Panc1 (cell line): ENCODE data around the gene SYT2. TPM values are rescaled to one million over a fixed set of nuclear protein-coding genes. Genes with fewer than 3 reads are reported as not detected.
"Not testable (repeated sequence)": the region's sequence is repeated elsewhere in the genome, so short reads cannot be mapped to it uniquely, and the experiment has no call there.

Experiments
- ATAC-seq: fragments of 200-7000 bp; cut with Tn5 transposase; 2 replicates; pipeline ENCODE4 v1.9.1; 2020; ENCODE audit warnings: mild to moderate bottlenecking, moderate library complexity
- BruUV-seq: library from RNA; stranded (reverse); fragments of 400-500 nt; replicated peaks from 2 replicates; lab custom pipeline; 2021; lab: Mats Ljungman, UMichigan
- CTCF ChIA-PET: fragments of 300-600 bp; sonication (Branson Sonifier 250); formaldehyde crosslinking; loops from one replicate; lab custom pipeline; 2022; ENCODE audit warnings: antibody characterized with exemption; lab: Charles Lee
- POLR2A ChIA-PET: fragments of 300-600 bp; sonication (Branson Sonifier 250); formaldehyde crosslinking; loops from one replicate; lab custom pipeline; 2022; ENCODE audit warnings: antibody characterized with exemption; lab: Charles Lee
- DNase-seq: peaks from one replicate; pipeline ENCODE4 v3.0.0-alpha.2; 2010; ENCODE audit warnings: low read depth, low spot score
- H3K27ac ChIP-seq: 2 replicates; pipeline ENCODE4 v1.5.1; 2011; ENCODE audit warnings: mild to moderate bottlenecking, low read length, inconsistent platforms
- H3K27me3 ChIP-seq: fragments of 200-500 bp; sonication (Bioruptor generic); 2 replicates; pipeline ENCODE4 v1.6.0; 2014; ENCODE audit warnings: low read length, inconsistent platforms; ENCODE audit not compliant: control insufficient read depth, insufficient read depth
- H3K36me3 ChIP-seq: fragments of 200-500 bp; sonication (Bioruptor generic); 2 replicates; pipeline ENCODE4 v1.5.1; 2014; ENCODE audit warnings: inconsistent platforms, mild to moderate bottlenecking, low read length, moderate library complexity; ENCODE audit not compliant: control insufficient read depth, insufficient read depth
- H3K4me1 ChIP-seq: 2 replicates; pipeline ENCODE4 v1.5.1; 2011; ENCODE audit warnings: inconsistent platforms, mild to moderate bottlenecking, low read length, moderate library complexity; ENCODE audit not compliant: control insufficient read depth, insufficient read depth
- H3K4me3 ChIP-seq, 2 experiments: 2 replicates each; pipeline ENCODE4 v1.5.1; 2011 to 2012; ENCODE audit warnings: low read depth in 2 of 2, low read length in 2 of 2, mild to moderate bottlenecking in 2 of 2, inconsistent platforms in 1 of 2, moderate library complexity in 1 of 2
- H3K9me3 ChIP-seq: fragments of 200-500 bp; sonication (Bioruptor generic); 2 replicates; pipeline ENCODE4 v1.5.1; 2014; ENCODE audit warnings: low read depth, mild to moderate bottlenecking, inconsistent platforms, low read length, moderate library complexity; ENCODE audit not compliant: control insufficient read depth, insufficient read depth
- CTCF ChIP-seq: fragments of 450-650 bp; IDR thresholded peaks from 2 replicates; pipeline ENCODE4 v1.5.1; 2017; ENCODE audit warnings: mild to moderate bottlenecking
- POLR2AphosphoS5 ChIP-seq: IDR thresholded peaks from 2 replicates; pipeline ENCODE4 v1.6.1; 2012; ENCODE audit warnings: mild to moderate bottlenecking, low read depth, low read length, moderate library complexity
- SIN3A ChIP-seq: IDR thresholded peaks from 2 replicates; pipeline ENCODE4 v1.6.1; 2012; ENCODE audit warnings: low read depth, mild to moderate bottlenecking, low read length, moderate library complexity, borderline replicate concordance; ENCODE audit not compliant: insufficient read depth
- TCF7L2 ChIP-seq: IDR thresholded peaks from 2 replicates; pipeline ENCODE4 v1.6.1; 2011; ENCODE audit warnings: mild to moderate bottlenecking, low read depth, low read length, inconsistent platforms
- in situ Hi-C: cut with HindIII; loops from 2 replicates; pipeline ENCODE4 v1.10.0; 2016; ENCODE audit warnings: low sequenced_read_pairs, low pct_unique_long_range_greater_than_20kb
- intact Hi-C: fragments of 100-400 bp; cut with micrococcal nuclease; formaldehyde crosslinking; loops from one replicate; pipeline ENCODE4 v1.10.0; 2022; ENCODE audit not compliant: unreplicated experiment
- total RNA-seq: library from RNA; stranded (reverse); gene quantifications from one replicate; pipeline ENCODE4 v1.2.1, GENCODE V29; 2021; ENCODE audit not compliant: unreplicated experiment
- TF ChIP-seq, protein P1 (sequence below), 2 experiments: IDR thresholded peaks; 2 replicates each; pipeline ENCODE4 v1.6.1; 2011 to 2012; ENCODE audit warnings: low read depth in 2 of 2, control low read depth in 1 of 2, low read length in 1 of 2, mild to moderate bottlenecking in 1 of 2, moderate library complexity in 1 of 2; ENCODE audit not compliant: insufficient read depth in 1 of 2

SYT2 gene
- total RNA-seq, 1 experiment from 2014 or later, result 0.03 TPM

- in situ Hi-C loops, result no loop called here
- no TSS peak for BruUV-seq
- Histone ChIP-seq H3K9me3 (no peaks in the 10 kb centered on the region), H3K36me3 (no peaks in the 10 kb centered on the region), H3K27me3 (no peaks in the 10 kb centered on the region), H3K4me1 (no peaks in the 10 kb centered on the region), H3K27ac (no peak overlapping the region), H3K4me3 (no peak overlapping the region)
- ChIA-PET CTCF (no interaction called here), POLR2A (no interaction called here)
- no peak for TF ChIP-seq TCF7L2
- TF ChIP-seq SIN3A, result no peak
- no peak for TF ChIP-seq POLR2AphosphoS5
- TF ChIP-seq, protein P1, sequence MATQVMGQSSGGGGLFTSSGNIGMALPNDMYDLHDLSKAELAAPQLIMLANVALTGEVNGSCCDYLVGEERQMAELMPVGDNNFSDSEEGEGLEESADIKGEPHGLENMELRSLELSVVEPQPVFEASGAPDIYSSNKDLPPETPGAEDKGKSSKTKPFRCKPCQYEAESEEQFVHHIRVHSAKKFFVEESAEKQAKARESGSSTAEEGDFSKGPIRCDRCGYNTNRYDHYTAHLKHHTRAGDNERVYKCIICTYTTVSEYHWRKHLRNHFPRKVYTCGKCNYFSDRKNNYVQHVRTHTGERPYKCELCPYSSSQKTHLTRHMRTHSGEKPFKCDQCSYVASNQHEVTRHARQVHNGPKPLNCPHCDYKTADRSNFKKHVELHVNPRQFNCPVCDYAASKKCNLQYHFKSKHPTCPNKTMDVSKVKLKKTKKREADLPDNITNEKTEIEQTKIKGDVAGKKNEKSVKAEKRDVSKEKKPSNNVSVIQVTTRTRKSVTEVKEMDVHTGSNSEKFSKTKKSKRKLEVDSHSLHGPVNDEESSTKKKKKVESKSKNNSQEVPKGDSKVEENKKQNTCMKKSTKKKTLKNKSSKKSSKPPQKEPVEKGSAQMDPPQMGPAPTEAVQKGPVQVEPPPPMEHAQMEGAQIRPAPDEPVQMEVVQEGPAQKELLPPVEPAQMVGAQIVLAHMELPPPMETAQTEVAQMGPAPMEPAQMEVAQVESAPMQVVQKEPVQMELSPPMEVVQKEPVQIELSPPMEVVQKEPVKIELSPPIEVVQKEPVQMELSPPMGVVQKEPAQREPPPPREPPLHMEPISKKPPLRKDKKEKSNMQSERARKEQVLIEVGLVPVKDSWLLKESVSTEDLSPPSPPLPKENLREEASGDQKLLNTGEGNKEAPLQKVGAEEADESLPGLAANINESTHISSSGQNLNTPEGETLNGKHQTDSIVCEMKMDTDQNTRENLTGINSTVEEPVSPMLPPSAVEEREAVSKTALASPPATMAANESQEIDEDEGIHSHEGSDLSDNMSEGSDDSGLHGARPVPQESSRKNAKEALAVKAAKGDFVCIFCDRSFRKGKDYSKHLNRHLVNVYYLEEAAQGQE (IDR thresholded peaks at IDR 0.05; ENCODE audit: insufficient read depth in 1 of 2, low read depth in 2 of 2, low read length in 1 of 2), result no peak
- no peak for TF ChIP-seq CTCF
- DNase-seq (no peak), ATAC-seq (no peak)
- intact Hi-C loops, result no loop called here
Observed at GRCh38 chr1:202624088-202624780, 86.0 kb downstream of the SYT2 start.

DNA sequence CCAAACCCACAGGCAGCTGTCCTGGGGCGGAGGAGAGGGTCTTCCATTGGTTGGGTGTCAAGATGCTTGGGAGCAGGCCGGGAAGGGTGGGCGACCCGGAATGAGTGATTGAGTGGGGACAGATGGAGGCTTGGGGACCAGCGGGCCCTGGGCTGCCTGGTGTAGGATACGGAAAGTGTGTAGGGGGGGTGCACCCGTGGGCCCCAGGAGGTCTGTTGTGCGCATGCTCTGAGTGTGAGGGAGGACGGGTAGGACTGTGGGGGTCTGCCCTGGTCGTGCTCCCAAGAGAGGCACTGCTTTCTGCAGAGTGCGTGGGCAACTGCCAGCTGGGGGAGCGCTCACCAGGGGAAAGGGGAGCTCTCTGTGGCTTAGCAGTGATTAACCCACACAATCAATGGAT, 86.8 kb downstream of the SYT2 start:
- H3K27me3 ChIP-seq, H3K4me3 ChIP-seq, intact Hi-C loops, H3K27ac ChIP-seq, H3K36me3 ChIP-seq, BruUV-seq, H3K9me3 ChIP-seq, ATAC-seq, DNase-seq, H3K4me1 ChIP-seq, in situ Hi-C loops, POLR2A ChIA-PET: not testable (repeated sequence)
- CTCF ChIA-PET, result interaction anchor here (0.6 to 0.7 kb wide), 2 partner anchors 81 to 435 kb away, joined by 3 to 4 read pairs; no protein-coding TSS in a partner anchor

DNA sequence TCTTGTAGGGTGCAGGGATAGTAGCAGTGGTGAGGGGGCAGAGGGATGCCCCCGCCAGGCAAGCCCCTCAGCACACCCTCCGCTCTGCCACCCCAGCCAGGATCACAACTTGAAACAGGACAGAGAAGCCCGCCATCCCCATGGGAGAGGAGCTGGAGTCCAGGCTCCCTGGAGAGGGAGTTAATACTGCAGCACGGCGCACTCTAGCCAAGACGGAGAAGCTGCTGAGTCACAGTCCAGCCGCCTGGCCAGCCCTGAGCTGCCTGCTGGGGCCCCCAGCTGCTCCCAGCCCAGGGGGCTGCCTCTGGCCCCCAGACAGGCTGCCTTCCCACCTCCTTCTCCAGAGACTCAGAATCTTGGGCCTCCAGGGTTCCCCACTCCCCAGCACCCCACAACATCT, 87.2 kb downstream of the SYT2 start:
- no peak overlapping the region for H3K27ac ChIP-seq
- intact Hi-C loops, result no loop called here
- no peak; the same call in 1 of the 2 replicates for ATAC-seq
- in situ Hi-C loops, result no loop called here
- H3K27me3 ChIP-seq, result no peaks in the 10 kb centered on the region
- H3K4me3 ChIP-seq, result no peak overlapping the region
- CTCF ChIA-PET, result interaction anchor here (0.6 to 0.7 kb wide), 2 partner anchors 81 to 434 kb away, joined by 3 to 4 read pairs; no protein-coding TSS in a partner anchor
- no peaks in the 10 kb centered on the region for H3K4me1 ChIP-seq
- POLR2A ChIA-PET, result no interaction called here
- no TSS peak for BruUV-seq
- no peak for TF ChIP-seq POLR2AphosphoS5
- TF ChIP-seq TCF7L2, result no peak
- TF ChIP-seq SIN3A, result no peak
- TF ChIP-seq CTCF, result no peak
- TF ChIP-seq, protein P1 (IDR thresholded peaks at IDR 0.05; ENCODE audit: insufficient read depth in 1 of 2, low read depth in 2 of 2, low read length in 1 of 2), result no peak
- no peaks in the 10 kb centered on the region for H3K36me3 ChIP-seq
- no peak for DNase-seq
- H3K9me3 ChIP-seq, result no peaks in the 10 kb centered on the region
